Measurements from ENCODE around the gene SUSD3.

DNA sequence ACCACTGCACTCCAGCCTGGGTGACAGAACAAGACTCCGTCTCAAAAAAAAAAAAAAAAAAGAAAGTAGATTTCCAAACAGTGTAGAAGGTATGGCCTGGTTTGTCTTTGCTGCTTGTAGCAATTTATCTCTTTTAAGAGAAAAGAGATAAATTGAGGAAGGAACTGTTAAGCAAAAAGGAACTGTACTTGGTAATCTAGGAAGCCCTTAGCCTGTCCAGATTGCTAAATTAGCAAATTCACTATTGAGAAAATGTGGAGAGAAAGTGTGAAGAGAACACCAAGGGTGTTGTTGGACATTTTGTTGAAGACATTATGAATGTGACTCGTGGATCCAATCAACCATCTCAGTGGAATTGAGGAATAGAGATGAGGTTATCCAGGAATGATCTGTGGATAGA, 13.0 kb upstream of the SUSD3 start:
- no peak for TF ChIP-seq PAX5 (IDR thresholded peaks at IDR 0.05; ENCODE audit: insufficient read depth, low read length, severe bottlenecking)
- TF ChIP-seq POLR2AphosphoS5 (IDR thresholded peaks at IDR 0.05; ENCODE audit: low read depth, low read length): no peak

Measured in GM12891 (cell line).